Measurements from ENCODE around the gene SBSN. TPM values are rescaled to one million over a fixed set of nuclear protein-coding genes. Genes with fewer than 3 reads are reported as not detected.
A peak's percentile ranks its signal among the peaks of the same experiment; 100 is the strongest.

The SBSN gene
- total RNA-seq, 4 donors from 2014 or later = 0.93 TPM; not detected in 3

DNA sequence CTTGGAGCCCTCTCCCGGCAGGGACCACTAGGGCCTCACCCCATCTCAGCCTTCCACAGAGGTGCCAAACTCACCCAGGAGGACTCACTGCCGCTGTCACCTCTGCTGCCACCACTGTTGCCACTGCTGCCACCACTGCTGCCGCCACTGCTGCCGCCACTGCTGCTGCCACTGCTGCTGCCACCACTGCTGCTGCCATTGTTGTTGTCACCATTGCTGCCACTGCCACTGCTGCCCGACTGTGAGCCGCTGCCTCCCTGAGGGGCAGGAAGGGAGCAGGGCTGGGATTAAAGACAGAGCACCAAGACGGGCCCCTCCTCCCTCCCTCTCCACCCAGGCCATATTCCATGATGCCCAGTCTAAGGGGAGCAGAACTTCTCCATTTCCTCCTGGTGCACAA, 16.8 kb downstream of the SBSN start:
- TF ChIP-seq, protein P1, sequence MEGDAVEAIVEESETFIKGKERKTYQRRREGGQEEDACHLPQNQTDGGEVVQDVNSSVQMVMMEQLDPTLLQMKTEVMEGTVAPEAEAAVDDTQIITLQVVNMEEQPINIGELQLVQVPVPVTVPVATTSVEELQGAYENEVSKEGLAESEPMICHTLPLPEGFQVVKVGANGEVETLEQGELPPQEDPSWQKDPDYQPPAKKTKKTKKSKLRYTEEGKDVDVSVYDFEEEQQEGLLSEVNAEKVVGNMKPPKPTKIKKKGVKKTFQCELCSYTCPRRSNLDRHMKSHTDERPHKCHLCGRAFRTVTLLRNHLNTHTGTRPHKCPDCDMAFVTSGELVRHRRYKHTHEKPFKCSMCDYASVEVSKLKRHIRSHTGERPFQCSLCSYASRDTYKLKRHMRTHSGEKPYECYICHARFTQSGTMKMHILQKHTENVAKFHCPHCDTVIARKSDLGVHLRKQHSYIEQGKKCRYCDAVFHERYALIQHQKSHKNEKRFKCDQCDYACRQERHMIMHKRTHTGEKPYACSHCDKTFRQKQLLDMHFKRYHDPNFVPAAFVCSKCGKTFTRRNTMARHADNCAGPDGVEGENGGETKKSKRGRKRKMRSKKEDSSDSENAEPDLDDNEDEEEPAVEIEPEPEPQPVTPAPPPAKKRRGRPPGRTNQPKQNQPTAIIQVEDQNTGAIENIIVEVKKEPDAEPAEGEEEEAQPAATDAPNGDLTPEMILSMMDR (IDR thresholded peaks at IDR 0.05) = no peak
- no peak for ATAC-seq (ENCODE audit: low FRiP score)

DNA sequence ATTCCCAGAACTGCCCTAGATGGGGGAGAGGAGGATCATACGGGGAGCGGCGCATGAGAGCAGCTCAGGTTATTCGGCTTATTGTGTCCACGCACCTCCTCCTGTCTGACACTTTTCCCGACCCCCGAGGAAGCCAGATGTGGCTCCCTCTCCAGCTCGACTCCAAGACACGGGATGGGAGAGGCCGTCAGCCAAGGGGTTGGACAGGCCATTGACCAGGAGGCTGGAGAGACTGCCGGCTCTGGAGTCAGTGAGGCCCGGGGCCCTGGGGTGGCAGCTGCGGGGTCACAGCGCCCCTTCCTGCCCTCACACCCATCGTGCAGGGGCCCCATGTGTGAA, 17.5 kb downstream of the SBSN start:
- TF ChIP-seq, protein P1 (IDR thresholded peaks at IDR 0.05) = no peak
- no peak for DNase-seq (ENCODE audit: low spot score)
- ATAC-seq (ENCODE audit: low FRiP score) = no peak

More for the DNA sequence above, 16.8 kb downstream of the SBSN start:
- no peak for DNase-seq (ENCODE audit: low spot score)

DNA sequence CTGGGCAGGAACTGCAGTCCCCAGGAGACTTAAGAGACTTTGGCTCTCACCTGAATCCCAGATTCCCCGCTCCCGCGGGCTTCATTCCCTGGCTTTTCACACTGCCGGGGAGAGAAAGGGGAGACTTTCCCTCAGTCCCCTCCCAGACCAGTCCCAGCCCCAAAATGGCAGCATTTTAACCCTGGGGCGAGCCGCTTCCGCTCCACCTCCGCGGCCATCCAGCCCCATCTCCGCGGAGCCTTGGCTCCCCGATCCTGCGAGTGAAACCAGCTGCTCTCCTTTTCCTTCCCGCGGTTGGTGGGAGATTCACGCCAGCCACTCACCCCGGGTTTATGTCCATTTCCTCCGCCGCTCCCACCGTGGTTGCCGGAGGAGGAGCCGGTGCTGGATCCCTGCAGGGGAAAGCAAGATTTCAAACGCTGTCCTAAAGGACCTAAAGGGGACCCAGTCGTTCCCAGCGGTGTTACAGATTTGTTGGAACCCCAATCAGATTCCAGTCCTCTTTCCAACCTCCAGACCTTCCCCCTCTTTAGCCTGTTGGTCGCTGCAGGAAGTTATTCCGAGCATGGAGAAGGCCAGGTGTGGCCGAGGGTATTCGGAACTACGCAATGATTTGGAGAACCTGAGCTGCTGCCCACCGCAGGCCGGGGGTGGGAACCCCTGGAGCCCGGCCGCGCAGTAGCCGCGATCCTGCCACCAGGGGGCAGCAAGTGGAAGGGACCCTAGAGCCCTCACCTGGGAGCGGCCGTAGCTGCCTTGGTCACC, 18.1 kb downstream of the SBSN start:
- DNase-seq (ENCODE audit: low spot score) = peak; percentile 75
- TF ChIP-seq, protein P1 (IDR thresholded peaks at IDR 0.05) = peak in 2 of 3 donors; percentile 19 to 86
- ATAC-seq (ENCODE audit: low FRiP score) = peak; percentile 77

DNA sequence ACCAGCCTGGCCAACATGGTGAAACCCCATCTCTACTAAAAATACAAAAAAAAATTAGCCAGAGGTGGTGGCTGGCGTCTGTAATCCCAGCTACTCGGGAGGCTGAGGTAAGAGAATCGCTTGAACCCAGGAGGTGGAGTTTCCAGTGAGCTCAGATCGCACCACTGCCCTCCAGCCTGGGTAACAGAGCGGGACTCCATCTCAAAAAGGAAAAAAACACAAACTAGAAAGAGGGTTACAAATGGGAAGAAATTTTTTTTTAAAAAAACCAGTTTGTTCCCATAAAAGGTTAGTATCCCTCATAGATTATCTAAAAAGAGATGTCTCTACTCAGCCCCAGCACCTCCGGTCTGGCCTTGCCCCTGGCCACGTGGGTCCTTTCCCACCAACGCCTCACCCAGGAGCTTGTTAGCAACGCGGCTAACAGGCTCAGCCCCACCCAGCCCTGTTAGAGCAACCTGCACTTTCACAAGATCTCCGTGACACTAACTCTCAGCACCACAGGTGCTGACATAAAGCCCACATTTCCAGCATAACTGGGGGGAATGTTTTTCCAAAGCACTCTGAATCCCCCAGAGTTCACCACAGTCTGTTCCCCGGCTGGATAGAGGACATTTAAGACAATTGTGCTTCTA, 19.0 kb downstream of the SBSN start:
- TF ChIP-seq, protein P1 (IDR thresholded peaks at IDR 0.05) = no peak
- peak; percentile 51 for DNase-seq (ENCODE audit: low spot score)
- ATAC-seq (ENCODE audit: low FRiP score) = peak; percentile 72

DNA sequence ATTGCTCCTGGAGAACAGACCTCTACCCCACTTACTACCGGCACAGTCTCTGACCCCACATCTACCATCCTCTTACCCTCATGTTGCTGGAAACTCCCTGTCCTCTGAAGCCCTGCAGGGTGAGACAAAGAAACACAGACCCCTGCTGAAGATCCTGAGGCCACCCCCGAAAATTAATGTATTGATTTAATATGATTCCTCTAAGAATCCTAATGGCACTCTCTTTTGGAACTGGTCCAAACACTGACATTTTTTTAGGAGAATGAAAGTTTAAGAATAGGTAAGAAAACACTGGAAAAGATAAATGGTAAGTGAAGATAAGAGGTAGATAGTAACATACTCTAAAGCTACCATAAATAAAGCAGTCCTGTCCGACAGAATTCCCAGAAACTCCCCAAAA, 20.0 kb downstream of the SBSN start:
- DNase-seq (ENCODE audit: low spot score) = no peak
- TF ChIP-seq, protein P1 (IDR thresholded peaks at IDR 0.05) = no peak
- no peak for ATAC-seq (ENCODE audit: low FRiP score)

DNA sequence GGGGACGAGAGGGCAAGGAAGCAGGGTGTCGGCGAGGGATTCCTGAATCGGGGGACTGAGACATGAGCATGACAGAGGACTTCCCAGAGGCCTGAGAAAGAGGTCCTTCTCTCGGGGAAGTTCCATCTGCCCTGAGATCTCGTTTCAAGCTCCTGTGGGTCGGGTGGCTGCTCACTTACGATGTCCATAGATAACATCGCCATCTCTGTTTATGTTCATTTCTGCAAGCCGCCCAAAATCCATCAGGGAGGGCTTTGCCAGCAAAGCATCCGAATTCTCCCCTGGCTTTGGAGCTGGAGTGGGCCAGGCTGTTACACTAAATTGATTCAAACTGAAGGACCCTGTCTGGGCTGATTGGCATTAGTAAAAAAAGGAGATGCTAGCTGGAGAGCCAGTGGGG, 20.6 kb downstream of the SBSN start:
- ATAC-seq (ENCODE audit: low FRiP score) (no peak), DNase-seq (ENCODE audit: low spot score) (no peak)
- TF ChIP-seq, protein P1 (IDR thresholded peaks at IDR 0.05) = no peak

DNA sequence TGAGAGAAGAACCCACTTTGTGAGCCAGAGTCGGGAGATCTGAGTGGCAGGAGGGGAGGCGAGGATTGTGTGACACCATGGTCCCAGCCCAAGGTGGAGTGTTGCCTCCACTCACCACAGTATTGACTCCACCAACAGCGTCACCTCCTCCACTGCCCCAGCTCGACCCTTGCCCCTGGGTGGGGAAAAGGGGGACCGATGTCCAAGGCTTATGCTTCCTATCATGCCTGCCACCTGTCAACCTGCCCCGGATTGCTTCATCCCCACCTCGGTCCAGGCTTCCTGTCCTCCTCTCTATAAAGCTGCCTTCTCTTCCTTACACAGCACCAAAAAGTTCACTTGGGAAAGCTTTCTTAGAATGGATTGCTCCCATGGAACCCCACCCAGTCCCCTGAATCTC, 22.1 kb downstream of the SBSN start:
- DNase-seq (ENCODE audit: low spot score) = no peak
- TF ChIP-seq, protein P1 (IDR thresholded peaks at IDR 0.05) = no peak
- ATAC-seq (ENCODE audit: low FRiP score) = no peak
